ENCODE results near the gene CPN2.

DNA sequence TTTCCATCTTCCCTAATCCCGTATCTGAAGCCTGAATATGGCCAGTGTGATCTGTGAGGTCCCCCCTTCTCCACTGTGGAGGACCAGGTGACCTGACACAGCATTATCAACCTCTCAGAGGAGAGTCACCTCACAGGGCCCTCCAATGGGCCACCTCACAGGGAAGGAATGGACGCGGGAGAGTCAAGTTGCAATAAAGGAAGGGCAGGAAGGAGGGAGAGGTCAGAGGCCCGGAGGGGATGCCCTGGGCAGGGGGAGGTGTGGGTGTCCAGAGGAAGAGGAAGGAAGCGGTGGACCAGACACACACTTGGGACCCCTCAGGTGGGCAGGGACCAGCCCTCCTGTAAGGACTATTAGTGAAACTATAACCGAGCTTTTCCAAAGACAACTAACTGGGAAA is 33.0 kb upstream of the CPN2 start:
- TF ChIP-seq, protein P1, sequence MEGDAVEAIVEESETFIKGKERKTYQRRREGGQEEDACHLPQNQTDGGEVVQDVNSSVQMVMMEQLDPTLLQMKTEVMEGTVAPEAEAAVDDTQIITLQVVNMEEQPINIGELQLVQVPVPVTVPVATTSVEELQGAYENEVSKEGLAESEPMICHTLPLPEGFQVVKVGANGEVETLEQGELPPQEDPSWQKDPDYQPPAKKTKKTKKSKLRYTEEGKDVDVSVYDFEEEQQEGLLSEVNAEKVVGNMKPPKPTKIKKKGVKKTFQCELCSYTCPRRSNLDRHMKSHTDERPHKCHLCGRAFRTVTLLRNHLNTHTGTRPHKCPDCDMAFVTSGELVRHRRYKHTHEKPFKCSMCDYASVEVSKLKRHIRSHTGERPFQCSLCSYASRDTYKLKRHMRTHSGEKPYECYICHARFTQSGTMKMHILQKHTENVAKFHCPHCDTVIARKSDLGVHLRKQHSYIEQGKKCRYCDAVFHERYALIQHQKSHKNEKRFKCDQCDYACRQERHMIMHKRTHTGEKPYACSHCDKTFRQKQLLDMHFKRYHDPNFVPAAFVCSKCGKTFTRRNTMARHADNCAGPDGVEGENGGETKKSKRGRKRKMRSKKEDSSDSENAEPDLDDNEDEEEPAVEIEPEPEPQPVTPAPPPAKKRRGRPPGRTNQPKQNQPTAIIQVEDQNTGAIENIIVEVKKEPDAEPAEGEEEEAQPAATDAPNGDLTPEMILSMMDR (IDR thresholded peaks at IDR 0.05), result no peak
- TF ChIP-seq POLR2A (IDR thresholded peaks at IDR 0.05; ENCODE audit: low read depth) (no peak), POLR2AphosphoS5 (IDR thresholded peaks at IDR 0.05) (no peak)

Data from esophagus muscularis mucosa (tissue), 3 donors.